Limb (tissue), 2 donors: ENCODE data around the gene PKM.

Source experiments
- DNase-seq, 2 donors: peaks; one replicate each; pipeline ENCODE4 v3.0.0-alpha.2; 2016; ENCODE audit errors: extremely low spot score in 2 of 2

The PKM gene

DNA sequence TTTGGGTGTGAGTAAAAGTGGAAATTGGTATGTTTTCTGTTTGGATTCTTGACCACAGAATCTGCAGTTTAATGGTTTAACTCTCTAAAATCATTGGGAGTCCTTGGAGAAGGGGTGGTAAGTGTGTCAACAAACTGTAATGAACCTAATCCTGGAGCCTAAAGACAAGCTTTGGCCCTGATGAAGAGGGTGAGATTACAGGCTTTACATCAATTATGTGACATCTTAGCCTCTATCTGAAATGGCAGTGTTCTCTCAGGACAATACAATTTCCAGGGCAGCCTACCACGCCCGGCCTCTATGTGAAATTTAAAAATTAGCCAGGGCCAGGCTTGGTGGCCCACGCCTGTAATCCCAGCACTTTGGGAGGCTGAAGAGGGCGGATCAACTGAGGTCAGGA is 4.3 kb upstream of the PKM start:
- DNase-seq = no peak

DNA sequence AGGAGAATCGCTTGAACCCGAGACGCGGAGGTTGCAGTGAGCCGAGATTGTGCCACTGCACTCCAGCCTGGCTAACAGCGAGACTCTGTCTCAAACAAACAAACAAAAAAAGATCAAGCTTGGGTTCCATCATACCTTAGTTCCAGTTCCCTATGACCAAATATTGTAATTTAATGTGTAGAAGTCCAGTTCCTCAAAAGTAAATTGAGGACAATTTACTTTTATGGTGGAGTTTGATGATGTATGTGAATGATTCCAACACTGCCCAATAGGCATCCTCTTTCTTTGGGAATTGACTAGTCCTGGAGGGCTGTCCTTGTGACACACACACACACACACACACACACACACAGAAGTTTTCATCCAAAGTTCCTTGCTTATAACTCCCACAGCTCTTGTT is 2.8 kb upstream of the PKM start:
- no peak for DNase-seq

DNA sequence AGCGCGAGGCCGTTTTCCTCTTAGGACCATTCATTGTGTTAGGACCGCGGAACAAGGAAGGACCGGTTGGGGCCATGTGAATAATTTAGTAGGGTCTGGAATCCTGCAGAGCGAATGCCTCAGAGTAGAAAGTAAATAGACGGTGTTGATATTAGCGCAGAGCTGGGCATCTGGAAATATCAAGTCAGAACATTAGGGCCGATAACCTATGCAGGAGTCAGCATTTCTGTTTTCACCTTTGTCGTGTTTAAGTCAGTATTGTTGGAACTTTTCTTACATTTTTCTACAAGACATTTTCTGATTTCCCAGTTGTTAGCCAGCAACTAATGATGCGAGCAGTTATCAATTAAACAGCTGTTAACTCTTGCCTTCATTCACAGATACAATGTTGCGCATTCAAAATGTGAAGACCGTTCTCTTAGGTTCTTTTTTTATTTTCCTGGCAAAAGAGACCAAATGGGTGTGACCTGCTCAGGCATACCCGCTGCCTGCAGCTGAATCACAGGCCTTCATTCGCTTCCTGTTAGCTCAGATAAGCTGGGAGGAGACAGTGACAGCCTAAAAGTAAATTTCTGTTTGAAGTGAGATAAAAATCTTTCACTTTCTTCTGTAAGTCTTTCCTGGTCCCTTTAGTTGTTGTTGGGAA is 966 bp upstream of the PKM start:
- DNase-seq = peak in 1 of 2 donors; percentile 28

DNA sequence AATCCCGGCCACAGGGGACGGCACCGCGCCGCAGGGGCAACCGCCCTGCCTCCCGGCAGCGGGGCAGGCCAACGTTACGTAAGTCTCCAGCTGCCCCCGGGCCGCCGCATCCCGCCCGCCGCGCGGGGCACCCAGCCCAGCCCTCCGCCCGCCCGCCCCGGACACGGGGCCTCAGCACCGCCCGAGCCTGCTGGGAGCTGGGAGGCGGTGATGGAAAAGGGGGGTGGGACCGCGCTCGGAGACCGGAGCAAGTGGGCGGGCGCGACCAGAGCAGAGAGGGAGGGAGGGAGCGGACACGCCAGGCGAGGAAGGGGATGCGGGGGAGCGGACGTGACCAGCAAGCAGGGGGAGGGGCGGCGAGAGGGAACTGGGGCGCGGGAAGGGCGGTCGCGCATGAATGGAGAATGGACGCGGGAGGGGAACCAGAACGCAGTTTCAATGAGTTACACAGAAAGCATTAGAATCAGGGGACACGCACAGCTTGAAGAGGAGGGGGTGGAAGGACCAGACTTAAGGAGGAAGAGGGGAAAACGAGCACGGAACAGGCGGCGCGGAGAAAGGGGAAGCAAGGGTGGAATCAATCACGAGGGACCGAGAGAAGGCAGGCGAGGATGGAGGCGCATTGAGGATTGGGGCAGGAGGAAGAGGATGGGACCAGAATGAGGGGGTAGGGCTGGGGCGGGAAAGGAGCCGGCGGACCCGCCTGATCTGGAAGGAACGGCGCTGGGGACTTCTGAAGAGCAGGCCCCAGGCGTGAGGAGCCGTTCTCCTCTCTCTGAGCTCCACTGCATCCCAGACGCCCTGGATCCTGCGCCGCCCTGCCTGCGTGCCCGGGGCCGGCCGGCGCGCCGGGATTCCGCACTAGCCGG is 559 bp downstream of the PKM start:
- peak; percentile 90 to 94 for DNase-seq

DNA sequence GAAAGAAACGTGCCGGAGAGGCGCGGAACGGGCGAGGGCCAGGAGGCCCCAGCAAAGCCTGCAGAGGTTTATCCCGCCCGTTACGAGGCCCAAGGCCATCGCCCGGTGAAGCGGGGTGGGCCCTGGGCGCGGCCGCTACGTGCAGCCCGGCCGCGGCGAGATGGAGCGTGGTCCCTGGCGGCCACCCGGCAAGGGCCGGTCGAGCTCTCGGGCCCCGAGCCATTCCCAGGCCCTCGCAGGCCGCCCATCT is 1.1 kb downstream of the PKM start:
- DNase-seq = peak in 1 of 2 donors; percentile 3

DNA sequence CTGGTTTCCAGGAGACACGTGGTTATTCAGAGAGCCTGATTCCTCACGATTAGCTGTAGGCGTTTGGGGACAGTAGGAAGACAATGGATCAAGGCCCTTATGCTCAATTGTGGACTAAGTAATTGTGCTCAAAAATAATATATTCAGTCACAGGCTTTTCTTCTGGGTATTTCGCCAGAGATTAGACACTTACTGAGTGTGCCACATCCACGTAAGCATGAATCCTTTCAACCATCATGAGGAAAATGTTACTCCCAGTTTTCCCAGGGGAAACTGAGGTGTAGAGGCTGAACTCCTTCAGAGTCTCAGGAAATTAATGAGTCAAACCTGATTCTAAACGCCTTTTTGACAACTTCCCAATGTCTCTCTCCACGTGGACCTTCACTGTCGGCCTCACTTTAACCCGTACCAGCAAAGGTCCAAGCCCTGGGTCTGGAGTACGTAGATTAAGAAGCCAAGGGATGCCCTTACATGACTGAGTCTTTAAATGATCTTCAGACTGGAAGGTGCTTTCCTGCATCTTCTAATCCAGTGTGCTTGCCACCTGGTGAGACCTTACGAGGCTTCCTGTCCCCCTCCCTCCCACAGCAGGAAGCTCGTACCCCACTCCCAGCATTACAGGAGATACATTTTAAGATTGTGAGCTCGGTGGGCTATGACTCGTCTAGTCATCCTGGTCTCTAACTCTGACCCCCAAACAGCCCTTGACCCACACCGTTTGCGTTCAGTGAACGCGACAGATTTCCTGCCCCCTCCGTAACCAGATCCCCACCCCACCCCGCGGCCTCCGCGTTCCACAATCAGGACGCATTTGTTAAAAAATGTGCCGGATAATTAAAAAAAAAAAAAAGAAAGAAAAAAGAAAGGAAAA is 1.7 kb downstream of the PKM start:
- DNase-seq = peak in 1 of 2 donors; percentile 43

DNA sequence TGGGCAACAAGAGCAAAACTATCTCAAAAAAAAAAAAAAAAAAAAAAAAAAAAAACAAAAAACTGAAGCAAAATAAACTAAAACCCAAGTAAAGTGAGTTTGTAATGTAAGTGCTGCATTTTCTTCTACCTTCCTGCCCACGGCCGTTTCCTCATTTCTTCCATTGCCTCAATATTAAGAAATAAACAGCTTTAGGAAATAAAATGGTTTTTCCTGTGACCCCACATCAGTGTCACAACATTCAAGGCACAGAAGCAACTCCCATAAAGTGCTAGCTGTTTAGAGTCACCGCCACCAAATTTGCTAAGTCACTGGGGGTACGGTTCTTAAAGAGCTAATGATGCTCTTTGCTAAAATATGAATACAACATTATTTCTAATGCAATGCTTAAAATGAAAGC is 3.3 kb downstream of the PKM start:
- DNase-seq = no peak

DNA sequence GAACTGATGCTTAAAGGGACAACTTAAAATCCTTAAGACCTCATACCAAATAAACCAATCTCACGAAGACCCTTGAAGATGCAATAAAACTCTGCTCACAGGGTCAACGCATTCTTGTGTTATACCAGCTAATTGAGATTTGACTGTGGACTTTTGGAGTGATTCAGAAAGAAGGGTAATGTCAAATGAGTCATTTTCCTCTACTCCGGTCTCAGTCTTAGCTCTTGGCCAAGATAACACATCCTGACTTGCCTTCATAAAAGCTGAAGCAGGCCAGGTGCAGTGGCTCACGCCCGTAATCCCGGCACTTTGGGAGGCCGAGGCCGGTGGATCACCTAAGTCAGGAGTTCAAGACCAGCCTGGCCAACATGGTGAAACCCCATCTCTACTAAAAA is 3.8 kb downstream of the PKM start:
- DNase-seq = no peak

DNA sequence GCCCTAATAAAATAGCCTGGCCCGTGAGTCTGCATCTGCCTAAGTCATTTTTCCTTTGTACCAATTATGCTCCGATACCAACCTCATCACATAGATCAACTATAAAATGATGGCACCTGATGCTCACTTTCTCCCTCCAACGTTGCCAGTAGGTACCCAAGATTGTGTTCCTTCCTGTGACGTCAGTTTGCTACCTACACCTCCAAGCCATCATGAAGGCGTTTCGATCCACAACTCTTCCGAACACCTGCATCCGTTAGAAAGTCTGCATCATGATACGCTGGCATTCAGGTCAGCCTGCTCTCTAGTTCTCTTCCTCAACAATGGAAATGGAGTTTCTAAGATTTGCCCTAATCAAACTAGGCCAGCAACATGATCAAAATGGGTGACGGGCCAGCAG is 7.7 kb downstream of the PKM start:
- DNase-seq = no peak

DNA sequence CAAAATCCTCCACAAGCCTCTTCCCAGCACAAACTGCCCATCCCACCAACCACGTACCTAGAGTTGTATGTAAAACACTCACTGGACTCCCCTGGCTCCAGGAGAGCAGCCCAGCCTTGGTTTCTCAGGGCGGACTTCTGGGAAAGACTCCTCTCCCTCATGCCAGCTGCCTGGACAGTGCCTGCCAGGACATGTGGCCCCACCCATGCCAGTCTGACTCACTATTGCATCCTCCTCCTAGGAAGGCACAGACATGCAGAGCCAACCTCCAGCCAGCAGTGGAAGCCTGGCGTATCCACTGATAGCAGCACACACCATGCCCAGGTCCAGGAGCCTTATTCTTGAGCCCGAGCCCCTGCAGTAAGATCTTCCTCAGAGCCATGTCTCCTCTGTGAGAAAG is 8.6 kb downstream of the PKM start:
- no peak for DNase-seq

DNA sequence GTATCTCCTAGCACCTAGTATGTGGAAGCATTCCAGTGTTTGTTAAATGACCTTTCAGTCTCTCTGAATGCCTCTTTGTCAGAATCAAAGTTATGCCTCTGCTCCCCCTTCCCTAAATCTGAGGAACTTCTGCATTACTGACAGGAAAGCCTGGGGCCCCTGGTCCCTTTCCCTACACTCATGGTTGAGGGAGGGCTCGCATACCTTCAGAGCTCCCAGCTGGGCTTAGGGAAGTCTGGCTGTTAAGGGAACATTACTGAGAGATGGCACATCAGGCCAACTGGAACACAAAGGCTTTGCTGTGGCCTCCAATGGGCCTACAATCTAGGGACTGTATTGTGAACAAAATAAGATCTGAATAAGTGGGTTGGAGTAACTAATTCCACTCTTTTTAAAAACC is 10.3 kb downstream of the PKM start:
- DNase-seq = no peak

DNA sequence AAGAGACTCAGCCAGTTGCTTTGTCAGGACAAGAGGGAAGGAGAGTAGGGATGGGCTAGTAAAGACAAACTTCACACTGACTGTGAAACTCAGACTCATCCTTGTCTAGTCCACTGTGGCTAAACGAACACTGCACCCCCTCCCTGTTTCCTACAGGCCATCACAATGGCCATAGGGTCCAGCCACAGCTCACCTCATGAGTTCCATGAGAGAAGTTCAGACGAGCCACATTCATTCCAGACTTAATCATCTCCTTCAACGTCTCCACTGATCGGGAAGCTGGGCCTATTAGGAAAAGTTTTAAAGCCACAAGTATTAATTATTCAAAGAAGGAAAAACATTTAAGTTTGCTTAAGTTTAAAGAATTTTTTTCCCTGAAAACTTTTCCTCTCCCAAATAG is 13.8 kb downstream of the PKM start:
- DNase-seq = no peak

DNA sequence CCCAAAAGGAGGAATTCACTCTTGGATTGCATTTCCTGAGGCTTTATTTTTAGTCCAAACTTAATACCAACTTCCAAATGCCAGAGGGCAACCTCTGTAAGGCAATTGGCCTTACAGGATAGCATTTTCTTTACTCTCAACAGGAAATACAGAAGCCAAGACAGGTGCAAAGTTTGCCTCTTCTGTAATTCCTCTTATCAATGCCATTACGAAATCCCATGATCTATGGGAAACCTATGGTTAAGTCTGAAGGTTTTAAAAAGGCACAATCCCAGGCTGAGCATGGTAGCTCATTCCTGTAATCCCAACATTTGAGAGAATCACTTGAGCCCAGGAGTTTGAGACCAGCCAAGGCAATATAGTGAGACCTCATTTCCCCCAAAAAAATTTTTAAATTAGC is 14.9 kb downstream of the PKM start:
- no peak for DNase-seq

DNA sequence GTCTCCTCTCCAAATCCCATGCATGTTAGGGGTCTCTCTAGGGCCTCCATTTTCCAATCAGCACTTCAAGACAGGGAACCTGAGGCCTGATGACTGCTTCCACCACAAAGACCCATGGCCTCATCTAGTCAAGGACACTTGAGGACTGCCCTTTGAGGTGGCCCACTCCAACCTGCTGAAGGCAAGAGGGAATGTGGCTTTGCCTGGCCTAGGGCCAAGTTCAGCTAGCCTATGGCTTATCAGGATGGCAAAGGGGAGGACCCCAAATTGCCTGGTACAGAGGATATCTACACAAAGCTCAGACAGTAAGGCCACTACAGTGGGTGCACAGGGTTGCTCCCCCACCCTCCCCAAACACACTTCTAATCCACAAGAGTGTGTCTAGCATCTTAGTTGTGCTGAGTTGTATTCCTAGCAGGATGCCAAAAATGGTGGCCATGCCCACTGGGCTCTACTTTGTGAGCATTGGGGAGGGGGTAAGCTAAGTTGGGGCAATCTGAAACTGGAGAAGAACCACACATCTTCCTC is 23.4 kb downstream of the PKM start:
- no peak for DNase-seq

DNA sequence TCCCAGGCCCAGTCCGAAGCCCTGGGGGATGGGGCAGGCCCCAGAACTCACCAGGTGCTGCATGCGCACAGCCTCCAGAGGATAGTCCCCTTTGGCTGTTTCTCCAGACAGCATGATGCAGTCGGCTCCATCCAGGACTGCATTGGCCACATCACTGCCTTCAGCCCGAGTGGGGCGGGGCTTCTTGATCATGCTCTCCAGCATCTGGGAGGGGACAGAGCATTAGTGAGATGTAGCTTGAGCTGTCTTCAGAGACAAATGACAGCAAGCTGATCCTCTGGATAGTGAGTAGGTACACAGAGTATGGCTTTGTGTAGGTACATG is 24.4 kb downstream of the PKM start:
- DNase-seq = no peak

DNA sequence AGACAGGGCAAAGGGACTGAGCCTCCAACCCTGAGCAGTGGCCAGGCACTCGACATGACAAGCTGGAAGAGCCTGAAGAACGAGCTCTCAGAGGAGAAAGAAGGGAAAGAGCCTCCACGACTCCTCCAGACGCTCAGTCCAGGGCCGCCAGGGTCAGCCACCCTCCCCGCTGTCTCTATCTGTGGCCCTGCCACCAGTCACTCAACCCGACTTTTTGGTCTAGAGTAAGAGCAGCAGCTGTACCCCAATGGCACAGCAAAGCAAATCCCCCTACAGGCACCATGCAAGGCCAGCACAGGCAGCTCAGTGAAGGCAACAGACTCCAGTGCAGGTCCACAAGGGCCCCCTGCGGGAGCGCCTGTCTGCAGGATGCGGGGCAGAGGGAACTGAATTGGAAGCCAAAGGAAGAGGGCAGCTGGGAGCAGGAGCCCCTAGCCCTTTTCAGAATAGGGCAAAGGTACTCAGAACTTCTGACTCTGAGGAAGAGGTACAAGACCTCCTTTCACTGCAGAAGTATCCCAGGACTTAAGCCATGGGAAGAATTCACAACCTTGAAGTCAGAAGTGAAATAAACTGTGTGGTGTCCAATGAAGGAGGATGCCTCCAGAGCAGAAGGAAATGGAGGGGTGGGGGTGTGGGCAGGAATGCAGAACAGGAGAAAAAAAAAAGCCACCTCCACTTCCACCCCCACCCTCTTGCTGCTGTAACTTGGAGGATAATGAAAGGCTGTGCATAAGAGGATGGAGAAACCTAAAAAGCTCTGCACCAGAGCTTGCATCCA is 24.9 kb downstream of the PKM start:
- DNase-seq = no peak

DNA sequence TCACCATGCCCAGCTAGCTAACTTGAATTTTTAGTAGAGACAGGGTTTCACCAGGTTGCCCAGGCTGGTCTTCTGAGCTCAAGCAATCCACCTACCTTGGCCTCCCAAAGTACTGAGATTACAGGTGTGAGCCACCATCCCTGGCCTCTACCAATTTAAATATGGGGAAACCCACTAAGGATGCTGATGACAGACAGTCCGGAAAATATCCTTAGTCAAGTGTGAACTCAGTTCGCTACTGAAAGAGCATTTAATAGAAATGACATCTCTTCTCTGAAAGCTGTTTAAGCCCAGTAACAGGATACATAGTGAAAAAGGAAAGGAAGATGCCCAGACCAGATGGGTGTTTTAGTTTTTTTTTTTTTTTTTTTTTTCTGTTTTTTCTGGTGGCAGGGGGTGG is 25.7 kb downstream of the PKM start:
- no peak for DNase-seq

DNA sequence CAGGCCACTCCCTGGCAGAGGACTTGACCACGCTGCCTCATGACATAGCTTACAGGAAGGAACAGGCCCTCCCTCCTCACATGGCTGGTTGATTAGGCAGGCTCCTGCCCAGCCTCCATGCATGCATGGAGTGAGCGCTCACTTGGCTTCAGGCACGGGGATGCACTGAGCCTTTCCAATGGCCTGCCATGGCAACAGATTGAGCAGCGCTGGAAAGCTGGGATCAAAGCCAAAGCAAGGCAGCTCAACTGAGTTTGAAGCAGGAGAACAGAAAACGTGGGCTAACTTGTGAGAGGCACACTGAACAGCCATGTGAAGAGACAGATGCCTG is 27.5 kb downstream of the PKM start:
- DNase-seq = peak in 1 of 2 donors; percentile 46

DNA sequence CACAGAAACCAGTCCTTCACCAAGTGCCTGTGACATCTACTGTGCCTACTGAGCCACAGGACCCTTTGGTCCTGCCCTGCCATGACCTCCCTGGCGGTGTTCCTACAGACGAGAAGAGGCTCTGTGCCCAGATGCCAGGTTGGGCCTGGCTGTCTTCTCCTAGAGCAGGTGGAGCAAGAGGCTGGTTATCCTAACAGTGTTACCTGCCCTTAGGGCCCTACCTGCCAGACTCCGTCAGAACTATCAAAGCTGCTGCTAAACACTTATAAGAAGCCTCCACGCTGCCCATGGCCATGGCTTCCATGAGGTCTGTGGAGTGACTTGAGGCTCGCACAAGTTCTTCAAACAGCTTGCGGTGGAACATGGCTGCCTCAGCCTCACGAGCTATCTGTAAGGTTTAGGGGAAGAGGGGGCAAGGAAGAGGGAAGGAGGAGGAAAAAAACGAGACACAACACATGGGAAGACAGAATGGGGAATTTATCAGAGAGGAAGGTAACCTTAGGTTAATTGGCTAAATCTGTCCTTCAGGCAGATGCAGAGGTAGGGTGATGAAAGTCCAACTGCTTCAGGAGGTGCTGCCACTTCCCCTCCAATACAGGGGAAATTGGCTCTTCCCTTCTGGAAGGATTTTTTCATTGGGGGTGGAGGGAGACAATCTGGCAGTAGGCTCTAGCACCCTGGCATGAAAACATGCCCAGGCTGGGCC is 28.0 kb downstream of the PKM start:
- DNase-seq = no peak

DNA sequence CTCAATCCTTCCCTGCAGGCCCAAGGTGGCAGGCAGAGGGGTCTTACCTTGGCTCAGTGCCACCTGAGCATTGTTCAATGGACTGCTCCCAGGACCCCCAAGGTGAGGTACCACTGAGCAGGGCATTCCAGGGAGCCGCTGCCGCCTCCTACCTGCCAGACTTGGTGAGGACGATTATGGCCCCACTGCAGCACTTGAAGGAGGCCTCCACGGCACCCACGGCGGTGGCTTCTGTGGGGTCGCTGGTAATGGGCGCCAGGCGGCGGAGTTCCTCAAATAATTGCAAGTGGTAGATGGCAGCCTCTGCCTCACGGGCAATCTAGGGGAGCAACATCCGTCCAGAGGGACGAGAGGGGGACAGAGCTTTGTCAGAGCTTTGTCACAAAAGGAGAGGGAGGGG is 28.7 kb downstream of the PKM start:
- DNase-seq = no peak

DNA sequence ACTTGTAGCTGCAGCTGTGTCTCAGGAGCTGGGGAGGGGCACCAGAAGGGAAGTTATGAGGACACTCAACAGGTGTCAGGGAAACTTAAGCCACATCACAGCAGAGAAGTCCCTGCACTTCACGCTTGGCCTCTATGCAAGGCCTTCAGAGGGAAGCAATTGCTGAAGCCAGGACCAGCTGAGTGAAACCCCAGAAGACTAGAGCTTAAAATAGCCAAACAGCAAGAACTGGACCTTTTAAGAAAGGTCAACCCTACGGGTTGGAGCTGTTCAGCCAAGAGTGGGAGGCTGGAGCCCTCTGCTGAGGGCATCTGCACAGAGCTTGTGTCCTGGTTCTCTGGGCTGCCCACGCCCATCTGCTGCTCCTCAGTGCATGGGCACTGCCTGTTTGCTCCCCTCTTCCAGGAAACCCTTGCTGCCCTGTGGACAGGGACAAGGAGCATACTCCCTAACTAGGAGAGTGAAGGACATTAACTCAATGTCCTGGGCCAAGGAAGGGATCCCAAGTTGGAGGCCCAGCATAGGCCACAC is 29.5 kb downstream of the PKM start:
- peak in 1 of 2 donors; percentile 19 for DNase-seq
